KG1 (cell line): Measurements from ENCODE around the gene ZNF431.
"Not testable (repeated sequence)": the region's sequence is repeated elsewhere in the genome, so short reads cannot be mapped to it uniquely, and the experiment has no call there.

Source experiments
- DNase-seq: peaks from one replicate; lab custom pipeline; 2025; lab: John Stamatoyannopoulos, UW

Gene ZNF431

GRCh38 chr19:21147540-21147939 is 5.7 kb downstream of the ZNF431 start:
- no peak for DNase-seq

- no peak for DNase-seq
Measured at GRCh38 chr19:21148681-21149080, 6.8 kb downstream of the ZNF431 start.

DNA sequence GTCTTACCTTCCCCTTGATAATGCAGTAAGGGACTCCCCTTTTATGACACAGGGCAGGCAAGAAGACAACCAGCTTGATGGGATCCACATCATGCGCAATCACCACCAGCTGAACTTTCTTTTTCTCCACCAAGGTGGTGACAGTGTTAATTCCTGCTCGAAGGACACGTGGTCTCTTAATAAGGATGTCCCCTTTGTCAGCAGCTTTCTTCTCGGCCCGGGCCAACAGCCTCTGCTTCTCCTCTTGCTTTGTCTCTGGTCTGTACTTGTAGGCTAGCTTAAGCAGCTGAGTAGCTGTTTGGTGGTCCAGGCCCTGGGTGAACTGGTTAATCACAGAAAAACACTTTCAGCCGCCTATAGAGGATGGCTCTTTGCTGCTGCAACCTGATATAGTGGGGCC is 8.0 kb downstream of the ZNF431 start:
- no peak for DNase-seq

- DNase-seq: no peak
Measured at GRCh38 chr19:21151460-21151859, 9.6 kb downstream of the ZNF431 start.

- no peak for DNase-seq
Measured at GRCh38 chr19:21158523-21159135, 16.8 kb downstream of the ZNF431 start.

GRCh38 chr19:21164541-21164940 is 22.7 kb downstream of the ZNF431 start:
- no peak for DNase-seq

- no peak for DNase-seq
Measured at GRCh38 chr19:21166436-21166835, 24.6 kb downstream of the ZNF431 start.

GRCh38 chr19:21197590-21198295 is 55.9 kb downstream of the ZNF431 start:
- DNase-seq: no peak

DNA sequence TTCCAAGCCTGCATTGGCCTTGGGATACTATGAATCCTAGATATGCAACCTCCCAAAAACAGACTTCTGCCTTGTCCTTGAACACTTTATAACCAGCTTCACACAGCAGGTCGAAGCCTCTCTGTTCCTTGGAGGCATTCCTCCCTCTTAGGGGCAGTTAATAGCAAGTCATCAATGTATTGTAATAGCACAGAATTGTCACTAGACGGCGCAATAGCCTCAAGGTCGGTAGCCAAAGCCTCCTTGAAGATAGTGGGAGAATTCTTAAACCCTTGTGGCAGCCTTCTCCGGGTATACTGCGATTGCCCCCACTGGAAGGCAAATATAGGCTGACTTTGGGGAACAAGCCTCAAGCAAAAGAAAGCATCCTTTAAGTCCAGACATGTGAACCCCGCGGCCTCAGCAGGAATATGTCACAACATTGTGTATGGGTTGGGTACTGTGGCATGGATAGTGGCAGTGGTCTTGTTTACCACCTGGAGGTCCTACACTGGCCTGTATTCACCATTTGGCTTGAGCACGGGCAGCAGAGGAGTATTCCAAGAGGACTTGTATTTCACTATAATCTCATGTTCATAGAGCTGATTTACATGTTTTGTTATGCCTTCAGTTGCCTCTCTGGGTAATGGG is 61.1 kb downstream of the ZNF431 start:
- peak; percentile 40 for DNase-seq

DNA sequence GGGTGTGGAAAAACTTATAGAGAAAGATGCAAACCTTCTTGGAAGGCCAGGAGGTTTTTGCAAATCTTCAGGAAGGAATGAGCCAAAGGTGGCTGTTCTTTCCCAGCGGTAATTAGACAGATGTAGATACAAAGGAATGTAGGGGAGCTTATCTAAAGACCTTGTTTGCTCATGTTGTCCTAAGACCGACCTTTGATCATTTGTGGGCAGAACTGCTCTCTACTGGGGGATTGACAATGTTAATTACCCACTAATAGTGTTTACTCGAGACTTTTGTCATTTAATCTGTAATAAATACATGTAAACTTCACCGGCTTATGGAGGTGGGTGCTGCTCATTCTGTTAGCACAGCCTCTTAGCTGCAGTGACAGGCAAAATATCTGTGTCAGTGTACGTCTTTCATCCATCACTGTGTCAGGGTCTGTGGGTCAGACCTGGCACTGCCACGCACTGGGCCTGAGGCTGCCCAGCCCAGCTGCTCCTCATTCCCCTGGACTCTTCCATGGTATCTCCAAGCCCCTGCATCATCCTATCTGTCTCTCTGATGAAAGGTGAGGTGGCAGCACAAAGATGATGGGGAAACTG is 68.3 kb downstream of the ZNF431 start:
- no peak for DNase-seq

- no peak for DNase-seq
Measured at GRCh38 chr19:21221693-21222092, 79.9 kb downstream of the ZNF431 start.

GRCh38 chr19:21229938-21230337 is 88.1 kb downstream of the ZNF431 start:
- not testable (repeated sequence) for DNase-seq

DNA sequence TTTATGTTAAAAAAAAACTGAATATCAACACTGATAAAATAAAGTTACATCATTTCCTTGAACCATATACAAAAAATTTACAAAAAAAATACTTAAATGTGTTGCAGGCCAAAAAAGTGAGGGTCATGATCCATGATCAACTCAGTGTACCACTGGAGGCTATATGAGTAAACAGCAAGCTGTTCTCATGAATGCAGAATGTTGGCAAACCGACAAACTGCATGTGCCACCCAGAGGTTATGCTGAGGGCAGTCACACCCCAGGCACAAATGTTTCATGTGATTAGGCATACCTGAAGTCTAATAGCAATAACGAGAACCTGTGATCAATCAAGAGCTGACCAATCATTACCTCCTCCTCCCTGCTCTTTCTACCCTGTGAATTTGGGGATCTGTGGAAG is 91.9 kb downstream of the ZNF431 start:
- DNase-seq: no peak

DNA sequence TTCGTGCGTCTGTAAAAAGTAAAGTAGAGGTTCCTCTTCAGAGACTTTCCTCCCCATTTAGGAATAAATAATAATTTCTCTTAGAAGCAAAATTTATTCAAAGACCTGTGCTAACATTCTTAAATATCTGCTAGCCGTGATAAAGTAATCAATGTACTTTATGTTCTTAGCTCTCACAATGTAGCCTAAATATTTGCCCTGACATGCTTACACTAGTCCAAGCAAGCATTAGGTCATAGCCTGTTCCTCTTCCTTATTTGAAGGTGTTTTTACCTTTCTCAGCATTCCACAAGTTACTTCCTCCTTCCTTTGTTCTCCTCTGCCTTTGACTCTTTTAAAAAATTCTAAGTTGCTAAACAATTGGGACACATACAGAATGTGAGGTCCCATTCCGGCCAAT is 94.9 kb downstream of the ZNF431 start:
- DNase-seq: not testable (repeated sequence)

DNA sequence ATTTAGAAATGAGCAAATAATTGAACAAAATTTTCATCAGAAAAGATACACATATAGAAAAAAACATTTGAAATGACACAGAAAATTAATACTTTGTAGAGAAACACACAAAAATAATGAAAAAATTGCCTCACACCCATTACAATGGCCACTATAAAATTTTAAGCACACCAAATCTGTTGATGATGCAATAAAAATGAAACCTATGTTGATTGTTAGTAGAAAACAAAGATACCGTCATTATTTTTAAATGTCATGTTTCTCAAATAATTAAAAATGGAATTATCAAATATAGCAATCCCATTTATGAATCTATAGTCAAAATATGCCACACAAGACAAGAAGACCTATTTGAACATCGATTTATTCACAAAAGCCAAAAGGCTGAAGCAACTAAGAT is 96.8 kb downstream of the ZNF431 start:
- no peak for DNase-seq
